Embryonic facial prominence (tissue), 1 donor: ENCODE results near the gene CUL3.
"Not testable (repeated sequence)": the region's sequence is repeated elsewhere in the genome, so short reads cannot be mapped to it uniquely, and the experiment has no call there.

Experiments used
- DNase-seq: peaks from one replicate; pipeline ENCODE4 v3.0.0-alpha.2; 2016; ENCODE audit errors: extremely low spot score

Gene CUL3

DNA sequence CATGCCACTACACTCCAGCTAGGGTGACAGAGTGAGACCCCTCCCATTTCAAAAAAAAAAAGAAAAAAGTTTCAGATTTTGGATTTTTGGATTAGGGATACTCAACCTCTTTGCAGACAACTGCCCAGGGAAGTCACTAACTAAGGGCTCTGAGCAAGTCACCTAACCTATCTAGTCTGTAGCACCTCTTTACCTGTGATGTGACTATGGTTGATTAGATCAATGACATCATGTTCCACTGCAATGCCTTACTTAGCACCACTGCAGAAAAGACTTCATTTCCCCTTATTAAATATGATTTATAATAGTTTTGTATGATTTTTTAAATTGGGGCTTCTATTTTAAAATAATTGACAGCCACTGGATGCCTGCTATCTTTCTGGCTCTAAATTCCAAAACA, 41.2 kb downstream of the CUL3 start:
- no peak for DNase-seq

DNA sequence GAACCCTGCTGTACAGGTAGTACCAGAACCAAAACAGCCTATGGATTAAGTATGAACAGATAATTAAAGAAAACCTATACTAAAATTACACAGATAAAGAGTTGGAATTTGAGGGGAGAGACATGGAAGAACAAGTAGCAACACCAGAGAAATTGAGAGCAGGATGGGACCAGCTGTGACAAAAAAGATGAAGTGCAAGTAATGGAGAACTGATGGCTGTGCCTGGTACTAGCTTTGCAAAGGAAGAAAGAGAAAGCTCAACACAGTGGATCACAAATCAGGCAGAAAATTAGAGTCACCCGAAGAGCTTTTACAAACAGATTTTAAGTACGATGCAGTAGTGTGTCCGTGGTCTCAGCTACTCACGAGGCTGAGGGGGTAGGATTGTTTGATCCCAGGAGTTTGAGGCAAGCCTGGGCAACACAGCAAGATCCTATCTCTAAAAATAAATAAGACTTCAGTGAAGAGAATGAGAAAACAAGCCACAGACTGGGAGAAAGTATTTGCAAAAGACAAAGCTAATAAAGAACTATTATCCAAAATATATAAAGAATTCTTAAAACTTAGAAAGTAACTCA, 46.5 kb downstream of the CUL3 start:
- no peak for DNase-seq

DNA sequence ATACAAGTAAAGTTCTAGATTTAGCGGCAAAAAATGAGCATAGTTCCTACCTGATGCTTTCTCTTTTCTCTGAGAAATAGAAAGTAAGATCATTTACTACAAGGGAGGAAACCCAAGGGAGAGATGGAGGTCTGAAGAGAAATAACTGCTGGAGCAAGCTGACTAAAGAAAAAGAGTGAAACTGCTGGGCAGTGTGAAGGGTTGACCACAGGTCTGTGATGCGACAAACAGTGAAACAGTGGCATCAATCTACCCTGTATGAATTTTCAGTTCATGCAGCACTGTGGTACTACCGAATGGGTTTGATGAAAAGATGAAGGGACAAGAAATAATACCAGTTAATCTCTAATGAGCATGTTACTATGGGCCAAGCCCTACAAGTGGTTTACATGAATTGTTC, 52.2 kb downstream of the CUL3 start:
- no peak for DNase-seq

DNA sequence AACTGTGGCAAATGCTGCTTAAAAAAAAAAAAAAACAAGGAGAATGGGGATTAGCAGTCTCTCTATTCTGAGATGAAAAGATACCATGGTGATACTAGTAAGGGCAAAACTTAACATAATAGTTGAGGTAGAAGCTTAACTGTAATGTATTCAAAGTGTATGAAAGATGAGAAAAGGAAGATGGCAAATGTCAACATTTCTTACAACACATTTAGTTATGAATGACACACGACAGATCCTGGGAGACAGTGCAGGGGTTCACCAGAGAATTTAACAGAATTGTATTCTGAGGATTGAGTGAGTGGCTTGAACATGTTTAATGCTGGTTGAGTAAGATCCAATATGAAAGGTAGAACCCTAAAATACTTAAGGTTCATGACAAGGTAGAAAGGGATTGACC, 52.7 kb downstream of the CUL3 start:
- no peak for DNase-seq

DNA sequence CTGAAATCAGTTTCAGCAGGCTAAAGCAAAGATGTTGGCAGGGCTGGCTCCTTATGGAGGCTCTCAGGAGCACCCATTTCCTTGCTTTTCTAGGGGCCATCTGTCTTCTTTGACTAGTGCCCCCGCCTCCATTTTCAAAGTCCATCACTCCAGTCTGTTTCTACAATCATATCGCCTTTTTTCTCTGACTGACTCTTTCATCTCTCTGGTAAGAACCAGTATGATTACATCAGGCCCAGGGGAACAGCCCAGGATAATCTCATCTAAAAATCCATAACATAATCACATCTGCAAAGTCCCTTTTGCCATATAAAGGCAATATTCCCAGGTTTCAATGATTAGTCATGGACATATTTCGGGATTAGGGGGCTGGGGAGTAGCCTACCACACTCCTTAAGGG, 57.0 kb downstream of the CUL3 start:
- DNase-seq, result no peak

DNA sequence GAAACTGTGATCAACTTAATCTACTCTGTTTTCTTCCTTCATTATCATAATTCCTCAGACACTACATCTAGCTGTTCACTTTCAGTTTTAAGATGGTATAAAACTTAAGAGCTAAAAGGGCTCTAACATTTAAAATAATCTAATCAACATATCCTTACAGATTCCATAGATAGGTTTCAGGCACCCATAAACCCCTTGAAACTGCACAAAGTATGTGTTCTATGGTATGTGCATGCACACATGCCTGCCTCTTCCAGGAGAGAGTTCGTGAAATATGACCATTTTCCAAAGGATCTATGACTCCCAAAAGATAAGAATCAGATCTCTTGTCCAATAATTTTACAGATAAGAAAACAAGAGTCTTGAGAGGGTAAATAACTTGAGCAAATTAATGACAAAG, 59.4 kb downstream of the CUL3 start:
- no peak for DNase-seq

DNA sequence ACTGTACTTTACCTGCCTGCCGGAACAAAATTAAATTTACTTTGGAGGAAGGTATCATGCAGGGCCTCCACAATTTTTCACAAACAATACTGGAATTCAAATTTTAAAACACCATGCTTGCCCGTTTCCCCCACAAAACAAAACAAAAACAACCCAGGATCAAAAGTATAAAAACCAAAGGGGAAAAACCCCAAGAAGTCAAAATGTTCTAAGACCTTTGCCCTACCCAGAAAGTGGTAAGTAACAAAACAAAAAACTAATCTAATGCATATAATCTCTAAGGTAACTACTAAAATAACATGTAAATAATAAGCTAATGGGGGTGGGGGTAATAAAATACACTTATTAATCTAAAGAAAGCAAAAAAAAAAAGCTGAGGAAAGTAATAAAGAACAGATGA, 60.5 kb downstream of the CUL3 start:
- no peak for DNase-seq

DNA sequence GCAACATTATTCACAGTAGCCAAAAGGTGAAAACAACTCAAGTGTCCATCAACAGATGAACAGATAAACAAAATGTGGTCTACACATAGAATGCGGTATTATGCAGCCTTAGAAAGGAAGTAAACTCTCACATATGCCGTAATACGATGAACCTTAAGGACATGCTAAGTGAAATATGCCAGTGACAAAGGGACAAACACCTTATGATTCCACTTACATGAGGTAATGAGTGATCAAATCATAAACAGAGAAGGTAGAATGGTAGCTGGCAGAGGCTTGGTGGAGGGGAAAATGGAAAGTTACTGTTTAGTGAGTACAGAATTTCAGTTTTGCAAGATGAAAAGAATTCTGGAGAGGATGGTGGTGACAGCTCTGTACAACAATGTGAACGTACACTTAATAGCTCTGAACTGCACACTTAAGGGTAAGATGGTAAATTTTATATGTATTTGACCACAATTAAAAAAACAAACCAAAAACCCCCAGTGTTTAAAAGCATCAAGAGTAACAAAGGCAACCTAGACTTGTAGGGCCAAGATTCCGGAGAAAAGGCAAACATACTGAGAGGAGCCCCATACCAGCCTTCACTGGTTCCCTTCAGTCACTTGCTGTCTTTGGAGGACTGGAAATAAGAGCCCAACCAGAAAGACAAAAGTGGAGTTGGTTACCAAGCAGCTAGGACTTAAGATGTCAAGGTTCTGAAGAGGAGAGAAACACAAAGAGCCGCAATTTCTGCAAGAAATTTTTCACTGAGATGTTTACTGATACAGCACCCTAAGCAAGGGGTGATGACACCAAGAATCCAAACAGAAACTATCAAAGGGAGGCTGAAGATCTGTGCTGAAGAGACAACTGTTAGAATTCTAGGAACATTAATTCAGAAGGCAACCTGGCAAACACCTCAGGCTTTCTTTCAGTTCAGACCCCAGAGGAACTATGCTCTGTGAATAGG, 61.3 kb downstream of the CUL3 start:
- DNase-seq, result no peak

DNA sequence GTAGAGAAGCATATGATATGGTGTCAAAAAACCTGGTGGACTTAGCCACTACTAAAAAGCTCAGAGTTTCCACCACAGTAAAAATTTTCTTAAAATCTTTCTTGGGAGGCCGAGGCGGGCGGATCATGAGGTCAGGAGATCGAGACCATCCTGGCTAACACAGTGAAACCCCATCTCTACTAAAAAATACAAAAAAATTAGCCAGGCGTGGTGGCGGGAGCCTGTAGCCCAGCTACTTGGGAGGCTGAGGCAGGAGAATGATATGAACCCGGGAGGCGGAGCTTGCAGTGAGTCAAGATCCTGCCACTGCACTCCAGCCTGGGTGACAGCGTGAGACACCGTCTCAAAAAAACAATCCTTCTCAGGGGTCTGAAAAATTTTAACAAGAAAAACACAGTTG, 62.7 kb downstream of the CUL3 start:
- DNase-seq, result not testable (repeated sequence)

DNA sequence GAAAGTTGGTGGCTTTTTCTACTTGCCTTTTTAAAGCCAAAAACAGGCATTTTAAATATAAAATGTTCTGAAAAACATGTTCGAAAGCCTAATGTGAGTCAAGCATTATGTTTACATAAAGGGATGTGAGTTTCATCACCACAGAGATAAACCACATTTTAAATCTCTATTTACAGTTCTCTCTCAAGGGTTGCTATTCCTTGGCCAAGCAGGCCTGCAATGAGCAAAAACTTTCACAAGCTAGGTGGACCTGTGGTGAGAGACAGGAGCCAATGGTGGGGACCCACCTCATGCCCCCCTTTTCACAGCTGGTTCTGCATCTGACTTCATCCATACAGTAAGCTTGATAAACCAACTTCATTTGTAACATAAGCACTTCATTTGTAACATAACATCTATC, 65.1 kb downstream of the CUL3 start:
- no peak for DNase-seq

DNA sequence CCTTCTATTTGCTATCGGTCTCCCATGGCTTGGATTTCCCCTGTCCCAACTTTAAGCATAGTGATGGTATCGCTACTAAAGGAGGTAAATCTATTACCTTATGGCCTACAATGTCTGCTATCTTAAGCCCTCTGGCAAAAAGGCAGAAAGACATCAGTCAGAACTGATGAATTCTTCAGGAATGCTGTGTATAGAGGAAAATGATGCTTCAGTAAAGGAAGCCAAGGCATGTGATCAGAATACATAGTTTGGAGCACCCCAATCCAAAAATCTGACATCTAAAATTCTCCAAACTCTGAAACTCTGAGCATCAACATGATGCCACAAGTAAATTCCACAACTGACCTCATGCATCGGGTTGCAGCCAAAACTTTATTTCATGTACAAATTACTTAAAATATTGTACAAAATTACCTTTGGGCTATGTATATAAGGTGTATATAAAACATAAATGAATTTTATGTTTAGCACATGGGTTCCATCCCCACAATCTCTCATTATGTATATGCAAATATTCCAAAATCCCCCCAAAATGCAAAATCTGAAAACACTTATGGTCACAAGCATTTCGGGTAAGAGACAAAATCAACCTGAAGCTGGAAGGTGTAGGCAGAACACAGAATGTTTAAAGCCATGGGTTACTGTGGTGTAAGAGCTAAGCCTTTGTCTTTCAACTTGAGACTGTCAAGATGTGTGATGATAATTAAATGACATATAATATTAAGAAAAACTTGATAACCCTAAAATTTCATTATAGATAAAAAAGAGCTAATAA, 66.2 kb downstream of the CUL3 start:
- DNase-seq, result no peak

DNA sequence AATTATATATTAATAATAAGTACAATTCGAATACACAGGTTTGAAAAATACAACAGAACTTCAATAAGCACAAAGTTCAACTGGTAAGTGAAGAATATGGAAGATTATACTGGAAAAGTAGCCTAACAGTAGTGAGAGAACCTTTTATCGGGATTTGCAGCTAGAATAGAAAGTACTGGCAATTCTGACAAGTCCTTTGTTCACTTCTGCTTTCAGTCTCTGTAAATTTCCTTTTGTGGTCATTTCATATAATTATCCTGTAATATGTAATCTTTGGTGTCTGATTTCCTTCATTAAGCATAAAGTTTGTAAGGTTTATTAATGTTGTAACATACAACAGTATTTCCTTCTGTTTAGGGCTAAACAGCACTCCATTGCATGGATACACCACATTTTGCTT, 67.2 kb downstream of the CUL3 start:
- DNase-seq, result no peak

DNA sequence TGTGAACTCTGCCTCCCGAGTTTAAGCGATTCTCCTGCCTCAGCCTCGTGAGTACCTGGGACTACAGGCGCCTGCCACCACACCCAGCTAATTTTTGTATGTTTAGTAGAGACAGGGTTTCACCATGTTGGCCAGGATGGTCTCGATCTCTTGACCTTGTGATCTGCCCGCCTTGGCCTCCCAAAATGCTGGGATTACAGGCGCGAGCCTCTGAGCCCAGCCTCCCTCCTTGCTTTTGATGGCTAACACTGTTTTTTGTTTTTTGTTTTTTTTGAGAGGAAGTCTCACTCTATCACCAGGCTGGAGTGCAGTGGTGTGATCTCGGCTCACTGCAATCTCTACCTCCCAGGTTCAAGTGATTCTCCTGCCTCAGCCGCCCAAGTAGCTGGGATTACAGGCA, 68.8 kb downstream of the CUL3 start:
- DNase-seq, result not testable (repeated sequence)

DNA sequence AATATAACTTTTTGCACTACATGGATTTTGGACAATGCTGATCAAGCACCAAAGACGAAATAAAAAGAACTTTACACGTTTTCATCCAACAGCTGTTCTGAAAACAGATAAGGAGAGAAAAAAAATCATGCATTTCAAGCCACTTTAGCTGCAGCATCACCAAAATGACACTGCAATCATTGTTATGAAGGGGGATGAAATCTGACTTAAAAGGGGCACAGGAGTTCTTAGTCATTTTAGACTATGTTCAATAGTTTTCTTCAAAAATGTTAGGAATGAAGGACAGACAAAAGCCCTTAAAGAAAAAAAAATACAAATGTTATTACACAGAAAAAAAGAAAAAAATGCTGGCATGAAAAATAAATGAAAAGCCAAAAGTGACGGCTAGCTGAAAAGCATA, 71.2 kb downstream of the CUL3 start:
- DNase-seq, result no peak

DNA sequence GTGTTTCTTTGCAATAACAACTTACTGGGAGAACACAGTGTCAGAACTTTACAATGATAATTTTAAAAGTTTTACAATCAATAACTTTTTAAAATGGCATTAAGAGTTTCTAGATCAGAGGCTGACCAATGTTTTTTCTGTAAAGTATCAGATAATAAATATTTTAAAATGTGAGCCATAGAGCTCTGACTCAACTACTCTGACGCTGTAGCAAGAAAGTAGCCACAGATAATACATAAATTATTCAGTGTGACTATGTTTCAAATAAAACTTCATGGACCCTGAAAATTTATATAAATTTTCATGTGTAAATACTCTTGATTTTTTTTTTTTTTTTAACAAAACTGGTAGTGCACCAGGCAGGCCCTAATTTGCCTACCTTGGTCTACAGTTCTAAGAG, 77.4 kb downstream of the CUL3 start:
- no peak for DNase-seq

DNA sequence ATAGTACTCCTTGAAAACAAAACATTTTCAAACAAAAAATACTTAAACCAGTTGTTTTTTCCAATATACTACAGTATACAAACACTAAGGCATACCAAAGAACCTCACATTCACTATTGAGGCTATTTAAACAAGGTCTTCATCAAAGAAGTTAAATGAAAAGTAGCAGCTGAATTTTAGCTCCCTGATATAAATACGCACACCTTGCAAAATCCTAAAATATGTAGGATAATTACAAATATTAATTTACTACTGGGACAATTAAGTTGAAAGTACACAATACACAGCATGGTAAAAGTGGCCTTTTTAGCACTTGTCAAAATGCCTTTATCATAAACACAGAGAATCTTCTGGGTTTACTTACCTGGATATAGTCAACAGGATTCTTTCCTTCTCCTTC, 78.7 kb downstream of the CUL3 start:
- no peak for DNase-seq

DNA sequence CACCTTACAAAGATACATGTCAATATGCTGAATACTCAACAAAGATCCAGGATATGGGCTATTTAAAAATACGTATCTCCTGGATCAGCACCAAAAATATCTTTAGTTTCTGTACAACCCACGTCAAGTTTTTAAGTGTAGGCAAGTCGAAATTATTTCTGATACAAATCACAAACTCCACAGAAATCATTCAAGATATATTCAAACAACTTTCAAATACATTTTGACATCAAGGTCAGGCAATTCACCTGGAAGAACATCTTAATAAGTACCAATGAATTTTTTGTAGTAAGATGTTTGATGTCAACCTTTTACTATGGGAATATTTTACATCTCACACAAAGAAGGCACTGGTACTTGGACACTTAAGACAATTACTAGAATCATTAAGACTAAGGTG, 86.2 kb downstream of the CUL3 start:
- no peak for DNase-seq

DNA sequence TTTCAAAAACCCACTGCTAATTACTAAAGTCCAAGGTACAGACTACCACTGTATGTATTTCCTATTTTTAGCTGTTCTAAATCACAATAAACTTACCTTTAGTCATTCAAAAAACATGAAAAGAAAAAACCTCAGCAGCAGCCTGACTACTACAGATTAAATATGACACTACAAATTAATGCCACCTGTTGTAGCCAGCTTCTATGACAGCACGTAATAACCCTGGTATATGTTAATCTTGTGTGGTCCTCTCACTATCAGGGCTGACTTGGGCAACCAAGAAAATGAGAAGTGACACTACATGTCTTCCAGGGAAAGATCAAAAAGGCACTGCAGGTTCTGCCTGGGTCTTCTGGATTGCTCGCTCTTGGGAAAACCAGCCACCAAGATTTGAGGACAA, 92.6 kb downstream of the CUL3 start:
- DNase-seq, result no peak

DNA sequence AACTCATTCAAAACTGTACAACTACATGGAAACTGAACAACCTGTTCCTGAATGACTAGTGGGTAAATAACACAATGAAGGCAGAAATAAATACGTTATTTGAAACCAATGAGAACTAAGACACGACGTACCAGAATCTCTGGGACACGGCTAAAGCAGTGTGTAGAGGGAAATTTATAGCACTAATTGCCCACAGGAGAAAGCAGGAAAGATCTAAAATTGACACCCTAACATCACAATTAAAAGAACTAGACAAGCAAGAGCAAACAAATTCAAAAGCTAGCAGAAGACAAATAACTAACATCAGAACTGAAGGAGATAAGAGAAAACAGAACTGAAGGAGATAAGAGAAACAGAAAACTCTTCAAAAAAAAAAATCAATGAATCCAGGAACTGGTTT, 97.2 kb downstream of the CUL3 start:
- not testable (repeated sequence) for DNase-seq

DNA sequence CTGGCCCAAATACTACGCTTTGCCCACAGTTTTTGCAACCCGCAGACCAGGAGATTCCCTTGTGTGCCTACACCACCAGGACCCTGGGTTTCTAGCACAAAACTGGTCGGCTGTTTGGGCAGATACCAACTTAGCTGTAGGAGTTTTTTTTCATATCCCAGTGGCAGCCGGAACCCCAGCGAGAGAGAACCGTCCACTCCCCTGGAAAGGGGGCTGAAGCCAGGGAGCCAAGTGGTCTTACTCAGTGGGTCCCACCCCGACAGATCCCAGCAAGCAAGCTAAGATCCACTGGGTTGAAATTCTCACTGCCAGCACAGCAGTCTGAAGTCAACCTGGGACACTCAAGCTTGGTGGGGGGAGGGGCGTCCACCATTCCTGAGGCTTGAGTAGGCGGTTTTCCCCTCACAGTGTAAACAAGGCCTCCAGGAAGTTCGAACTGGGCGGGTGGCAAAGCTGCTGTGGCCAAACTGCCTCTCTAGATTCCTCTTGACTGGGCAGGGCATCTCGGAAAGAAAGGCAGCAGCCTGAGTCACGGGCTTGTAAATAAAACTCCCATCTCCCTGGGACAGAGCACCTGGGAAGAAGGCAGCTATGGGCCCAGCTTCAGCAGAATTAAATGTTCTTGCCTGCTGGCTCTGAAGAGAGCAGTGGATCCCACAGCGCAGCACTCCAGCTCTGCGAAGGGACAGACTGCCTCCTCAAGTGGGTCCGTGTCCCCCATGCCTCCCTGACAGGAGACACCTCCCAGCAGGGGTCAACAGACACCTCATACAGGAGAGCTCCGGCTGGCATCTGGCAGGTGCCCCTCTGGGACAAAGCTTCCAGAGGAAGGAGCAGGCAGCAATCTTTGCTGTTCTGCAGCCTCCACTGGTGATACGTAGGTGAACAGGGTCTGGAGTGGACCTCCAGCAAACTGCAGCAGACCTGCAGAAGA, 99.8 kb downstream of the CUL3 start:
- DNase-seq, result not testable (repeated sequence)

DNA sequence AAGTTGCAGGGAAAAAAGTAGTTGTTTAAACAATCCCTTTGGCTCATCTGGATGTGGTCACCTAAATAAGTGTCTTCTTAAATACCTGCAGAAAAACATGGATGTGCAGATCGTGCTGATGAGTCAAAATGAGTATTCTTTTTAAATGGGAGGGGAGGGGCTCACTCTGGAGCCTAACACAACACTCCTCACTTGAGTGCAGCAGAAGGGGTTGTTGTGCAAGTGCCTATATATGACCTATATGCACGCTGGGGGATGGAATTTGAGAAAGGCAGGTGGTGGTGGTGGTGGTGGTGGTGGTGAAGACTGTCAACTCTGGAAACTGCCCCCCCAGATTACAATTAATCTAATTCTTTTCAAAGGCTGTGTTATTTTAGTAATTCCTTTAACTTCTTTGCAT, 105.3 kb downstream of the CUL3 start:
- no peak for DNase-seq

DNA sequence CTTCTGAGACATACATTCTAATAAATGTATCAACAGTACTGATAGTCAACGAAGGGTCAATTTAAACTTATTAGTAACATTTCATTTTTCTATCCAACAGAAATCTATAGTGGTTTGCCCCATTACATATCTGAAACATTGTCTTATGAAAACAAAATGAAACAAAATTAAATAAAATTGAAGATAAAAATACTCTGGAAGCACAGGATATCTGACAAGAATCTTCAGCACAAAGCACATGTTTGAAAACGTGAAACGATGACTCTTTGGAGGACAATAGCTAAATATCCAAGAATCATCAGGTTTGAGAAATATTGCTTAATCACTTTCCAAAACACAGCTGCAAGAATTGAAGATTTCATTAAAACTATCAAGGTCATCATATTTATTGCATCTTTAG, 112.3 kb downstream of the CUL3 start:
- no peak for DNase-seq
